HTR-8/SVneo (cell line): ENCODE results near the gene DPP6.
A peak's percentile ranks its signal among the peaks of the same experiment; 100 is the strongest.

Source experiments
- DNase-seq: peaks from one replicate; pipeline ENCODE4 v3.0.0; 2011; ENCODE audit warnings: low spot score, mixed read lengths; ENCODE audit not compliant: insufficient read length
- FAIRE-seq: peaks from 2 replicates; lab custom pipeline; 2011; peaks lifted over from hg19 to GRCh38; lab: Jason Lieb, UNC

The DPP6 gene

DNA sequence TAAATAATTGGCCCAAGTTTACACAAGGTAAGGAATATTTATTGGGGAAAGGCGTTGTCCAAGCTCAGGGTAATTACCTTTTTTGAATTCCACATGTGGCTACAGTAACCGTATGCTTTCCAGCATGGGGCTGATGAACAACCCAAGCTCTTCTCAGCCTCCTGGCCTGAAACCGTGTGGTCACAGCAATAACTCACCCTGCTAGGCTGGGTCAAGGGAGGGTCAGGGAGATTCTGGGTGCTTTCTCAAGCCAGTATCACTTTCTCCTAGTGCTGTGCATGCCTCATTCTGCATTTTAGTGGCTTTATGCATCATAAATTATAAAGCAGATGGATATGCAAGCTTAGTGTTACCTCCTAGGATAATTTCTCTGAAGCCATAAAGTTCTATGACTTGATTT lies 676.9 kb downstream of the DPP6 start:
- DNase-seq (no peak), FAIRE-seq (no peak)

DNA sequence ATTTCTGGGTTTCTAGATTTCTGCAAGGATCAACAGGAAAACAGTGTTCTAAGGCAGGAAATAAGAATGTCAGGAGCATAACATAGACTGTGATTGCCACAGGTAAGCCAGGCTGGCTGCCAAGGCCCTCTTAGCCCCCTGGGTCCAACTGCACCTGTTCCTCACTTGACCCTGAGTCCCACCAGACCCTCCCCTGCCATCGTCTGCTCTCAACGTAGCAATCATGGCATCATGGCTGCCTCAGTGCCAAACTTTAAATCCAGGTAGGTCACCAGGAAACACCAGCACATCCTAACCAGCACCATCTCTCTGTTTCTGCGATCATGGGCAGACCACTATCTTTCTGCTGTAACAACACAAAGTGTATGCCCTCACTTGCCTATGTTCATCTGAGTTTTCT lies 683.6 kb downstream of the DPP6 start:
- no peak for FAIRE-seq
- DNase-seq = no peak

DNA sequence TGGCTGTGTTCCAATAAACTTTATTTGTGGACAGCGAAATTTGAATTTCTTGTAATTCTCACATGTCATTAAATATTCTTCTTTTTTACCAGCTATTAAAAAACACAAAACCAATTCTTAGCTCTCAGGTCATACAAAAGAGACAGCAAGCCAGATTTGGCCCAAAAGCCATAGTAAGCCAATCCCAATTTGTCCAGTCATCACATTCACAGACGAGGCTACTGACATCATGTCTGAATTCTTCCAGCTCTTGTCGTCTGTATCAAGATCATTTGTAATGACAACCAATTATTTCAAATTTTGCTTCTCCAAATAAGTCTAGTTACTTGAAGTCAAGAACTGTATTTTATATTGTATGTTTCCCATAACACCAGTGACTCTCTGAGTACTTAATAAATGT lies 684.2 kb downstream of the DPP6 start:
- no peak for FAIRE-seq
- DNase-seq = no peak

GRCh38 chr7:154738216-154738615 lies 686.0 kb downstream of the DPP6 start:
- FAIRE-seq = no peak

GRCh38 chr7:154741131-154741530 lies 688.9 kb downstream of the DPP6 start:
- FAIRE-seq (no peak), DNase-seq (no peak)

More at GRCh38 chr7:154738216-154738615, 686.0 kb downstream of the DPP6 start:
- no peak for DNase-seq

DNA sequence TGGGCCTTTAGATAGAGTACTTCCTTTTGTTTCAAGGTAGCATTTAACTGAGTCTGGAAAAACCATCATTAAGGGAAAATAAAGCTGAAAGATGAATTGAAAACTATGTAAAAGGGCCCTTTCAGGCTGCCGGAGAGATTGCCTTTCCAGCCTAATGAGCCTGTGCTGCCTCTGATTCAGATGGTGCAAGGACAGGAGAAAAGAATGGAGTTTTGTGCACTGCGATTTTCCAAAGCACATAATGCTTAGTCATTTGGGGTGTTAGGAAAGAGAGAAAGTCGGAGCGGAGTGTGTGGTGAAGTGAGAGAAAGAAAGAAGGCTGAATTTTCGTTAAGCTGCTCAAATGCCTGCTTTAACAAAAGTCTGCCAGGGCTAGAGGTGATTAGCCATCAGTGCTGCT lies 691.0 kb downstream of the DPP6 start:
- no peak for FAIRE-seq

DNA sequence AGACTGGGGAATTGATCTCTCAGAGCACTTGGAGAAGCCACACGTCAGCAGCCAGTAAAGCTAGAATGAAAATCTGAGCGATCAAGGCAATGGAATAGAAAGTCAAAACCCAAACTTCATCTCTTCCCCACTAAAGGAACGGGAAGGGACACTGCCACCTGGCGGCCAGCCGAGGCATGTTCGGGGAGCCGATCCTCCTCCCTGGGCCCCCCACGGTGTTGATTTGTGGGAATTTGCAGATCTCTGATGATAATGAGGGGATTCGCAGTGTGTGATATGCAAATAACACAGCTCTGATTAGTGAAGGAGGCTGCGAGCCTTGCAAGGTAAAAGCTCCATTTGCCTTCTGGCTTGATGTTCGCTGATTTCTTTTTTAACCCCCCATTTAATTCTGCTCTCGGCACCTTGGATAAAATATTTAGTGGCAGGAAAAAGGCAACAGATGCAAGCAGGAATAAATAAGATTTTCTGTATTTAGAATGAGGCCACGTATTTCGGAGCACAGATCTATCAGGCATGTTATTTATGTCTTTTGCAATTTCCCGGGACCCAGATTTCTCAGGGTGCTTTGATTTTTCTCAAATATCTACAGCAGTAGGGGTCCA lies 692.2 kb downstream of the DPP6 start:
- peak; percentile 23 for DNase-seq
- FAIRE-seq = no peak

More for the DNA sequence above, 691.0 kb downstream of the DPP6 start:
- DNase-seq = no peak

- FAIRE-seq = no peak
- no peak for DNase-seq
Measured at GRCh38 chr7:154744861-154745258, 692.7 kb downstream of the DPP6 start.

GRCh38 chr7:154746571-154747360 lies 694.6 kb downstream of the DPP6 start:
- no peak for DNase-seq
- FAIRE-seq = no peak

- no peak for DNase-seq
- no peak for FAIRE-seq
Measured at GRCh38 chr7:154748089-154748786, 696.0 kb downstream of the DPP6 start.

DNA sequence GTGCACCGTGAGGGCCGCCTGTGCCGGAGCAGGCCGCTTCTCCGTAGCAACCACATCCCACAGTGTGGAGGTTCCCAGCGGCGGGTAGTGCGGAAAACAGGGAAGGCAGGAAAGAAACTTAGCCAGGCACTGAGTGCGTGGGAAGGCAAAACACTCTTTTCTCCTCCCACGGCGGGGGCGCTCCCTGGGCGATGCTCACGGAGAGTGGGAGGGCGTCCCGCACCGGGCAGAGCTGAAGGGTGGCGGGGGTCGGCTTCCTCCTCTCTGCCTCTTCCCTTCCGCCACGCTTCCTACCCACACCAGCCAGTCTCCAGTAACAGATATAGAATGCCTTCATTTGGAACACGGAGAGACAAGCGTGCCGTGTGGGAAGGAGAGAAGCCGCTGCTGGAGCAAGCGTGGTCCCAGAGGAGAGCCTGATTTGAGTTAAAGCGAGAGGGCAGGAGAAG lies 698.2 kb downstream of the DPP6 start:
- DNase-seq = no peak
- no peak for FAIRE-seq

DNA sequence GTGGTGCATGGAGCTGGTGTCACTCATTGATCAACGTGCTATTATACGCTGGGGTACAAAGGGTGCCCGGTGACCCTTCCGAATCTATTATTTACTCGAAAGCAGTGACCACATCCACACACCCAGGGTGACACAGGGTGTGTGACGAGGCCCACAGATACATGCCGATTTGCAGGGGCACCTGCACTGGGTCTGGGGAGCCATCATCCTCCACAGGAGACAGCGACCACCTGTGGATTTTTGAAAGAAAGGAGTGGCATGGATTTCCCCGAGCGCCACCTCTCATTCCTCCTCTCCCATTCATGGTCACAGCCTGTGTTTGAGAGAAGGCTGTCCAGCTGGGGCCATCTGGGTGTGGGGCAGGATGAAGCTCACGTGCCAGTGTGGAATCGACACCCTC lies 701.0 kb downstream of the DPP6 start:
- FAIRE-seq = no peak

DNA sequence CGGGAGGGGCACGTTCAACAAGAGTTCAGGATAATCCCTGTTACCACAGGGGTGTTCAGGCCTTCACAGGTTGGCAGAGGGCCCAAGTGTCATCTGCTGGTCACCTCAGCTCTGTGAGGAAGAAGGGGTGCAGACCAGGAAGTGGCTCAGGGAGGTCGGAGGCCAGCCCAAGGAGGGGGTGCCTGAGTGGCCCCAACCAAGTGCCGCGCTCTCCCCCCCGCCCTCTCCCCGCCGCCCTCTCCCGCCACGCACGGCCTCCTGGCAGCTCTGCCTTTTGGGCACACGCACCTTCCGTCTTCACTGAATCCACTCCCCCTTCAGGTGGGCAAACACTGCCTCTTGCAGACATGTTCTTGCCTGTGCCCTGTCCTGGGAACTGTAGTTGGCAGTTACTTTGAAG lies 705.6 kb downstream of the DPP6 start:
- no peak for DNase-seq
- no peak for FAIRE-seq

More for the DNA sequence above, 701.0 kb downstream of the DPP6 start:
- no peak for DNase-seq

- DNase-seq = no peak
- FAIRE-seq = no peak
Measured at GRCh38 chr7:154759989-154760388, 707.8 kb downstream of the DPP6 start.

DNA sequence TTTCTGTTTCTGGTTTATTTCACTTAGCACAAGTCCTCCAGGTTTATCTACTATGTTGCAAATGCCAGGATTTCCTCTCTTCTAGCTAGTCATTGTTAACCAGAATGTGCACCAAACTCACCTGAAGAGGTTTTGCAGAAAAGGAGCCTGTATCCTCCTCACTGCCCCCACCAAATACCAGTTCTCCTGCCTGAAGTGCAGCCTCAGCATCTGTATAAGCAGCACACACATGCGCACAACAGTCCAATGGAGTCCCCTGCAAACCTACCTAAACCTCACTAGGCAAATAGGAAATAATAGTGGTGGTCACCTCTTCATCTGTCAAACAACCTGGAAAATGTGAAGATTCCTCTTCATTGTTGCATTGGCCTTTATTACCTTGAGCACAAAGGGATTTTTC lies 712.9 kb downstream of the DPP6 start:
- DNase-seq = no peak
- no peak for FAIRE-seq

- no peak for FAIRE-seq
- DNase-seq = no peak
Measured at GRCh38 chr7:154767142-154767541, 714.9 kb downstream of the DPP6 start.

- DNase-seq (no peak), FAIRE-seq (no peak)
Measured at GRCh38 chr7:154767821-154768415, 715.7 kb downstream of the DPP6 start.

- FAIRE-seq = no peak
- no peak for DNase-seq
Measured at GRCh38 chr7:154769001-154769400, 716.8 kb downstream of the DPP6 start.

DNA sequence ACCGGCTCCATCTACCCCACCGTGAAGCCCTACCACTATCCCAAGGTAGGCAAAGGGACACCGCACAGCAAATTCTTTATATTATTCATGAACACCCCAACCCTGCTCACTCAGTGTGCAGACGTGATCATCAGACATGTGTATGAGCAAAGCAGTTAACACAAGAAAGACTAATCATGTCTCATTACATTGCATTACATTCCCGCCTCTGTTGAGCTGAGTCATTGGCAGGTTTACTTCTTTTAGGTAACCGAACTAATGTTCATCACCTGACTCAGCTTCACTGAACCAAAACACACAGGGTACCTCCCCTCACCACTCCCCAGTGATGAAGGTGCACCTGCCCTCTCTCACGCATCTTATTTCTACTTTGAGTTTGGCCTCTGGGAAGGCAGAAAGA lies 717.3 kb downstream of the DPP6 start:
- DNase-seq (no peak), FAIRE-seq (no peak)

DNA sequence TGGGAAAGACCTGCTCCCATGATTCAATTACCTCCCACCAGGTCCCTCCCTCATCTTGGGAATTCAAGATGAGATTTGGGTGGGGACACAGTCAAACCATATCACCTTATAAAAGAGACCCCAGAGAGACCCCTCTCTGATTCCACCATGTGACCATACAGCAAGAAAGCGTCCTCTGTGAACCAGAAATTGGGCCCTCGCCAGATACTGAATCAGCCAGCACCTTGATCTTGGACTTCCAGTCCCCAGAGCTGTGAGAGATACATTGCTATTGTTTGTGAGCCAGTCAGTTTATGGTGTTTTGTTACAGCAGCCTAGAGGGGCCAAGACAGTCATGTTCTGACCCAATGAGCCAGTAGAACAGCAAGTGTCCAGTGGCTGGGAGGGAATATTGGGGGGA lies 718.2 kb downstream of the DPP6 start:
- FAIRE-seq (no peak), DNase-seq (no peak)

- FAIRE-seq = no peak
- no peak for DNase-seq
Measured at GRCh38 chr7:154770962-154771361, 718.8 kb downstream of the DPP6 start.
